Measurements from ENCODE around the gene USP24.

The USP24 gene

DNA sequence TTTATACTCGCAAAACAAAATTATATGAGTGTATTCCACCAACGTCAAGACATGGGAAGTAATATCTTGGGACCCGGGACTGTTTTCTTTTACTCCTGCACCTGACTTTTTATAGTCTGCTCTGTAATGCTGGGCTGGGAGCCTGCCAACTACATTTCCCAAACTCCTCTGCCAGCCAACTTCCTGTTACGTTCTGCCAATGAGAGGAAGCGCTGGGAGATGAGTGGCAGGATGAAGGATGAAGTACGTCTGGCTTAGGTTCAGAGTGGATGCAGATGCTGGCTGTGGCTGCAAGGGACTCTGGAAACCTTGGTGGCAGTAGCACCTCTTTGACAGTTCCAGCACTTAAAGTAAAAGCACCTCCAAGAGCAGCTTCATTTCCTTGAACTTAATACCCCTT lies 59.6 kb downstream of the USP24 start:
- DNase-seq = no peak

DNA sequence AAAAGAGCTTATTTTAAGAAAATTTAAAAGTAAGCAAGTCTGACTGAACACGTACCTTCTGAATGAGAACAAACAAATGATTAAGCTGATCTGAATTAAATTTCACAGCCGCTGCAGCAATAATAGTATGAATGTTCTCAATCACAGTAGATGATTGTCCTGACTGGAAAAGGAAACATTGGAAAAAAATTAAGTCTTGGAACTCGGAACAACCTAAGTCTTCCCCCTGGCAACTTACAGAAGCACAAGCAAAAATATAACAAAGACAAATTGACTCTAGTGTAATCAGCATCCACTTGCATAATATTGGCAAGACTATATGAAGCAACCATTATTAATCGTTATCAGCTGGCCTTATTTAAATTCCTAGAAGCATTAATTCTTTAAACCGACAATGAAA lies 60.5 kb downstream of the USP24 start:
- DNase-seq = no peak

DNA sequence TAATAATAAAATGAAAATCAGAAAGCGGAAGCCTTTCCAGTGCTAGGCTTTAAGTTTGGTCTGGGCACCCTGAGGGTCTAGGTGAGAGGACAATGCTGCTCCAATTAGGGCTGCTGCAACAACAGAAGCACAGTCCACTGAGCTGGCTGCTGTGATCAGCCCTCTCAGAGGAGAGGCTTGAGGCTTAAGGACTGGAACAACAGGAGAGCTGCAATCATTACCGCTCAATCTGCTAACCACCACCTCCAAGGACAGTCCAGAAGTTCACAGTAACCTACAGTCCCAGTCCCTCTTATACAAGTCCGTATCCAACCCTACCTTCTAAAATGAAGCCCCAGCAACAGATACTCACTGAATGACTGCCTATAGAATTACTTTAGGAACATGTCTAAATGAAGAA lies 62.1 kb downstream of the USP24 start:
- no peak for DNase-seq

DNA sequence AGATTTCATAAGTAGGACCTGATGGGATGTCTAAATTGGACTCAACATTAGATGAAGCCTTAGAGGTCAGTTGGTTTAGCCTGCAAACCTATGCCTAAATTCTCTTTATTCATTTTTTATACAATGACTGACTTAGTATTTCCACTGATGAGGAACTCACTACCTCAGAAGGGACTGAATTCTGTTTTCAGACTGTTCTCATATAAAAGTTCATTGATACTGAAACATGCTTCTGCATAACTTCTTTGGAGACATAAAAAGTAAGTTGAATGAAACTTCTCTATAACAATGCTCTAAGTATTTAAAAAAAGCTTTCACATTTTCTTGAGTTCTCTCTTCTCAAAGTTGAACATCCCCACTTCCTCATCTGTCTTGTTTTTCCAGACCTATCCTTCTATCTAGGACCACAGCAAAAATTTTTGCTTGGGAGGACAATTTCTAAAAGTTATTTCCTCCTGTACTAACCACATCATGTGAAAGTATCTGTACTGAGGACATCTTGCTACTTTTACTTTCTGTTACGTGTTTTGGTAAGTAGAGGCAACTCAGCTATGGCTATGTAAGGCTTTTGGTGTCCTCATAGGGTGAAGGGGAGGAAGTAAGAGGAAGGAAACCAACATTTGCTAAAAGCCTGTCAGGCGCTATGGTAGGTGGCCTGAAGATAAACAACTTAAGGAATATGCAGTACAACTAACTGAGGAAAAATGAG lies 64.1 kb downstream of the USP24 start:
- no peak for DNase-seq

DNA sequence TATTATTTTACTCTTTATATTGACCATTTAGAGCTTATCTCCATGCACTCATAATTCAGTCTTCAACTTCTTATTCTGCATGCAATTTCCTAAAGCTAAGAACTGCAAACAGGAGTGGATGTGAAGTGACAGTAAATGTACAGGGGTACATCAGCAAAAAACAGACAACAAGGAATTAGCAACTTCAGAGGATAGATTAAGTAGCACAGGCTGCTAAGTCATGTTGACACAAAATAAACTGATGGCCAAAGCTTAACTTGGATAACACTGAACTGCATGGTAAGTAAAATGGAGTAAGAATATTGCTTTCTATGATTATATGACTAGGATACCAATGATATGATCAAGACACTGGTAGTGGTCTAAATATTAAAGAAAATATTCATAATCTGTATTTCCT lies 66.5 kb downstream of the USP24 start:
- DNase-seq = no peak

DNA sequence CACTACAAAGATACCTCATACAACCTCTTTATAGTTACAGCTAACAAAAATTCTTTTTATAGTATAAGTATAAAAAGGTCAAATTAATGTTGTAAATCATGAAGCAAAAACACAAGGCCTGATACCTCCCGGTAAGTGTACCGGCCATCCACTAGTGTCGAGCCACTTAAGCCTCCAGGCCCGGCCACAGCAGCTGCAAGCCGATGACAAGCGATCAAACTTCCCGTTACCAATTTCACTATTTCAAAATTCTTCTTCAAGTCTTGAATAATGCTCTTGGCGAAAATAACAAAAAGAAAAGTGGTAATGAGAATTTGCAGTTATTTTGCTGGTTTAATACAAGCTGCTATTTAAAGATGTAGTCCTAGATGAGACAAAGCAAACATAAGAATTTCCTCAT lies 67.6 kb downstream of the USP24 start:
- DNase-seq = no peak

DNA sequence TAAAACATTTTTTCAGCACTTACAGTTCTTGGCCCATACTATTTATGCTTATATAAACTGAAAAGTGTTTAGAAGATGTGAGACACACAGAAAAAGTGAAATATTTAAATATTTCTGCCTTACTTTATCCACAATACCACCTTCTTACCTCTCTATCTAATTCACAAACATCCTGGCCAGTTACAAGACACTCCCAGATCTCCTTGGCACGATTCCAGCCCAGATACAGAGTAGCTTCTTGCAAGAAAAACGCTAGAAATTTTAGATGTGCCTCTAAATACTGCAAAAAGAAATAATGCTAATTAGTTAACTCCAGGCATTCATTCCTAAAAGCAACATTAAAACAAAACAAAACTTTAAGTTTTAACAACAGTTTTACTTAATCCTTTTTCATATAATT lies 68.4 kb downstream of the USP24 start:
- no peak for DNase-seq

DNA sequence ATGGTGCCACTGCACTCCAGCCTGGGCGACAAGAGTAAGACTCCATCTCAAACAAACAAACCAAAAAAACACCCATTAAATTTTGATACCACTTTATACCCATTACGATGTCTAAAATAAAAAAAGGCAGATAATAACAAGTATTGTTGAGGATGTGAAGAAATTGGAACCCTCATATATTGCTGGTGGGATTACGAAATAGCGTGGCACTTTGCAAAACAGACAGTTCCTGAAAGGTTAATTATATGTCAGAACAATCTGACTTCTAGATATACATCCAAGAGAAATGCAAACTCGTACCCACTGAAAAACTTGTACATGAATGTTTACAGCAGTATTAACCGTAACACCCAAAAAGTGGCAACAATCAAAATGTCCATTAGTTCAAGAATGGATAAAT lies 70.3 kb downstream of the USP24 start:
- no peak for DNase-seq

DNA sequence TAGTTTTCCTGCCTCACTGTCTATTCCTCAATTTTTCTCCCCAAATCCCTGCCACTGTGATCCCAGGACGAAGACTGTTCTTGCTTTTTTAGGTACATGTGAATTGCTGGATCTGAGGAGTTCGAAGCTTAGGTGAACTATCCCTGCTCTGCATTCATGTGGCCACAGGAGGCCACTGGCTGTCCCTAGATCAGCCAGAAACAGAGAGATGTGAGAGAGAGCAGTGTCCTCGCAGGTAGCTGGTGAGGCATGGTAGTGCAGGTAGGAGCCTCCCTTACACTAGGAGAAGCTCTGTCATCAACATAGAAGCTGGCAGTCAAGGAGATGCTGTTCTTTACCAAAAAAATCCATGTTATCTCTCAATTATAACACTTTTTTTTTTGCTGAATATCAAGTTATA lies 71.5 kb downstream of the USP24 start:
- DNase-seq = no peak

DNA sequence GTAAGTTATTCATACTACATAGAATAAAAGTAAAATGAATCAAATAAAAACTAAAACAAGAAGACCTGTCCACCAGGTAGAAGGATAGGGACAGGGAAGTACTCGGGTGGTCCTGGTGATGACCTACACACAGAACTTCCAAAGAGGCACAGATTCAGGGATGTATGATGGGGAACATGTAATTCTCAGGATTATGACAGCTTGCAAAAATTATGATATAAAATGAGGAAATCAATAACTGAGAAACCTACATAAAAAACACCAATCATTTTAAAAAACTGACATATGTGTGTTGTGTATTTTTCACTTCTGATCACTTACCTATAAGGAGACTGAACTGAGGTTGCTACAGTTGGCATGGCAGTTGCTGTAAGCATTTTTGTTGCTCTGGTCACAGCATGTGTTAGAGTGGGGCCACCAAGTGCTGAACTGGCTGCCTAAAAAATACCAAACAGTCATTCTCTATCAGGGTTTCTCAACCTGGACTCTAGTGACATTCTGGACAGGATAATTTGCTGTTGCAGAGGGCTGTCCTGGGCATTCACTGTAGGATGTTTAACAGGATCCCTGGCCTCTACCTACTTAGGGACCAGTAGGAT lies 73.8 kb downstream of the USP24 start:
- DNase-seq = no peak

DNA sequence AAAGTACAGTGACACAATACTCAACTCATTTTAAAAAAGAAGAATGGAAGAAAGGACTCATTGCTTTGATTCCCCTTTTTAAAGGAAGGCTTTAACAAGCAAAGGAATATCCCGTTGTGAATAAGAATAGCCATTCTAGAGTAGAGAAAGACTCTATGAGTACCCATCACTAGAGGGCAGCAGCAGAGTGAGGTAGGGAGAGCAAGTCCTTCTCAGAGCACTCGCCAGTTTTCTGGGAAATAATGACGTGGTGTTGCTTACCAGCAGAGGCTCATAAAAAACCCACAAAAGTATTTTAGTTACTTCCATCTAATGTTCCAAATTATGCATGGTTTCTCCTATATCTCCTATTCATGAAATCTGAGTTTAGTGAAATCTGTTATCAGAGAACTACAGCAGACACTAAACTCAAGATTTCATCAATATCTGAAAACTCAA lies 74.6 kb downstream of the USP24 start:
- no peak for DNase-seq

DNA sequence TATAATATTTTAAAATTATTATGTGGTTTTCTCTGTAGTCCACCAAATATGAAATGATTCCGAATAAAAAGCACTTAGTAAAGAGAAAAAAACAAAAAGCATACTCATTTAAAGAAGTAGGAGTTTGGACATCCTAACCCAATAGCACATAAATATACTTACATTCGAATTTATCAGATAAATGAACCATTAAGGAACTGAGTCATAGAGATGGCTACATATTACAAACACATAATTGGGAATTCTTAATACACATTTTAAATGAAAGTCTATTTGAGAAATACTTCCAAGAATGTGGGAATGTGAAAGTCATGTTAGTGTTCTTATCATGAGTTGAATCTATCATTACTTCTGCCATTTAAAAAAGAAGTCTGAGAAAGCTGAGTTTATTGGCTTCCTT lies 75.0 kb downstream of the USP24 start:
- no peak for DNase-seq

DNA sequence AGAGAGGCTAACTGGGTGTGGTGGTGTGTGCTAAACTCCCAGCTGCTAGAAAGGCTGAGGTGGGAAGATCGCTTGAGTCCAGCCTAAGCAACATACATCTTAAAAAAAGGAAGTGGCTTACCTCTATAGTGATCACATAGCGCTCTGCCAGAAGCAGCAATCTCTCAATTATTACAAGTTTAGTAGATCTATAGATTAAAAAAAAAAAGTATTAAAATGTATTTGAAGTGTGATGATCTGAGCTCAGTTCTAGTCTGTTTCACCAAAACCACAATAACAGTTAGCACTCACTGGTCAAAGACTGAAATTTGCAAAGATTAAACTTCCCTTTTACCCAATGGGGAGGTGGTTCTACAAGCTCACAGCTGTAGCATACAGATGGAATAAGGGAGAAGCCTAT lies 76.3 kb downstream of the USP24 start:
- no peak for DNase-seq

DNA sequence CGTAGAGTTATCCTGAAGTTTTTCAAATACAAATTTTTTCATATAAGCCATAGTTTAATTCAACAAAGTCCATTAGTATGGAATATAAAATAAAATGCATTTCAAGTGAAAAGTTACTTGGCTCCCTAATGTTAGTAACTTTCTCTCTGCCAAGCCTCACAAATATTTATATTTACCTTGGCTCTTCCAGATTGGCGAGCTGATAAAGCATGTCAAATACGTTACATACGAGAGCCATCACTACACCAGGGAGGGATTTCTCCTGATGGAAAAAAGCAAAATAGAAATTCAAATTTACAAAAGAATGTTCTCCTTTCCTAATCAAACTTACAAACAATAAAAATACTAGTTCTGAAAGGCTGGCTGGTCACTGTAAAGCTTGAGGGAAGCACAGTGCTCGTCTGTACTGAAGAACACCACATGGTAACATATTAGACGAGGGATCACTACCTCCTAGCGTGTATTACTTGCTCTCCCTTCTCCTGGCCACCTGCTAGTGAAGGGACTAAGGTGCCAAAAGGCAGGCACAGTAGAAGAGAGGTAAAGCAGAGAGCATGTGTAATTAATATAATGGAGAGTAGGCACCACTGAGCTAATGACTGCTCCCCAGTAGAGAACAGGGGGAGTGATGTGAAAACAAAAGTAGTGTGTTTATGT lies 80.9 kb downstream of the USP24 start:
- DNase-seq = no peak

DNA sequence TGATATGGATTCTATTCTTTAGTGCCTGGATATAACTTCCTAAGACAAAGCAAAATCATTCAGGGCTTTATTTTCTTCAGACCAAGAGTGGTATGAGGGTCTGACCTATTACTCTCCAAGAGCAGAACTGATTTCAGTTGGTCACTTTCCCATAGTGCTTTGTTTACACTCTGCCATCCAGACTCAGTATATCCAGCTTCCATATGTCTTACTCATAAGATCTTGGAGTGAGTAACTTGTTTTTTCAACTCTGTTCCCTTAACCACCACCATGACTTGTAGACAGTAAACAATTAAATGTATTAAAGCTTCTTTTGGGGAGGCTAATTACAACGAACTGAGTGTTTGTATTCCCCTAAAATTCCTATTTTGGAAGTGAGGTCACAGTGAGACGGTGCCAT lies 83.4 kb downstream of the USP24 start:
- DNase-seq = no peak

DNA sequence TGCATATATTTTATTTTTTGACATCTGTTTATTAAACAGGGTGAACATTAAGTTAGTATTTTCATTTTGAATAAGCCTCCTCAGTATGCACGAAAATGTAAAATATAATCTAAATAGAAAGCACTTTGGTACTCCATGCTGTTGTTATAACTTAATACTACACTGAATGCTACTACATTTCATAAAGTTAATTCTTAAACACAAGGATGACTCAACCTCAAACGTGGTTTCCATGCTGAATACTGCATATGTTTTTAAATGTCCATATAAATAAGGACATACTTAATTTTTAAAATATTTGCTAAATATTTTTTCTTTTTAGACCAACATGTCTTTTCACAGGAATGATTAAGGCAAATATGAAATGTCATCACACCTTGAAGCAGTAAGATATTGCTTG lies 83.9 kb downstream of the USP24 start:
- no peak for DNase-seq

DNA sequence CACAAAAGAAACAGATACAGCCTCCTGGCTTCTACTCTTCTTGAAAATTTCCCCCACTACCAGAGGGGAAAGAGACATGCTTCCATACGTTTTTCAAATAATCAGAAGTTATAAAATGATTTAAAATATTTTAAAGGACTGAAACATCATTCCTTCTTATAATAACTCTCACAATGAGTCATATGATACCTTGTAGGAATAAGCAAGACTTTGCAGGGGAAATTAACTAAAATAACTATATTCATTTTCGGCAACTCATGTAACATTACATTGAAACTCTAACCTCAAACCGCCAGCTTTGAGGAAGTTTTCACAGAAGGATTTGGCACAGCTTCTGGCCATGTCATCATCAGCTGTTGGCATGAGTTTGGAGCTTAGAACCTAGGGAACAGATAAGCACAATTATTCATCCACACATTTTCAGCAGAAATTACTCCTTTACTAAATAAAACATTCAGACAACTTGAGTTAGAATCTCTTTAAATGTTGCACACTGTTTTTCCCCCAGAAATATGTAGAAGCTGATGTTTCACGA lies 85.9 kb downstream of the USP24 start:
- DNase-seq = no peak

DNA sequence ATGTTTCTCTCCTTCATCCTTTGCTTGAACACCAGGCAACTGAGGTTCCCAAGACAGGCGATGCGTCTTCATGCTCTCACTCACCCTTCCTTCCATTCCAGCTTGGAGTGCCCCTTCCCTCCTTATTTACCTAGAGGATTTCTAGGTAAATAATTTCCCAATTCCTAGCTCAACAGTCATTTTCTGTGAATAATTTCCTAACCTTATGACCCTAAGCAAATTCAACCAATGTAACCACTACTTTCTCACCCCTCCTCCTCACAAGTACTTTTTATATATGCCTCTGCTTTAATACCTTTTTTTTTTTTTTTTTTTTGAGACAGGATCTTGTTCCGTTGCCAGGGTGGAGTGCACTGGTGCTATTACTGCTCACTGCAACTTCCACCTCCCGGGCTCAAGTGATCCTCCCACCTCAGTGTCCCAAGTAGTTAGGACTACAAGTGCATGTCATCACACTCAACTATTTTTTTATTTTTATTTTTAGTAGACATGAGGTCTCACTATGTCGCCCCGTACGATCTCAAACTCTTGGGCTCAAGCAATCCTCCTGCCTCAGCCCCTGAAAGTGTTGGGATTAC lies 86.7 kb downstream of the USP24 start:
- no peak for DNase-seq

DNA sequence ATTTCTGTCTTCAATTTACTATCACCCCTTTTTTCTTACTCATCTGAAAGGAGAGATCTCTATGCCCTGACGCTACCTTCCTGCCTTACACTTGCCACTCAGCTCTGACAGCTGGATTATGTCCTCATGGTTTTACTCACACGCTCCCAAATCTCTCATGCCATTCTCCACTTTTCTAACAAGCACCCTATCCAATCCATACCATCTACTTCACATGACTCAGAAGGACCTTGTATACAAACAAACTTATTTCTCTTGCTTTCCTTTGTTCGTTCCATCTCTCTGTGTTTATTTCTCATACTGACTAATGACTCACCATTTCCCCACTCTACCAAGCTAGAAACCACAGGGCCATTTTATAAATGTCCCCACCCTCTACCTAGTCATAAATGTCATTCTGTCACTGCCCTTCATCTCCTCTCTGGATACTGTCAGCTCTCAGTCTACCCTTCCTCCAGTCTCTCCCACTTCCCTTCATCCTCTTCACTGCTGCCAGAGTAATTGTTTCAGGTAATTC lies 87.3 kb downstream of the USP24 start:
- DNase-seq = no peak

DNA sequence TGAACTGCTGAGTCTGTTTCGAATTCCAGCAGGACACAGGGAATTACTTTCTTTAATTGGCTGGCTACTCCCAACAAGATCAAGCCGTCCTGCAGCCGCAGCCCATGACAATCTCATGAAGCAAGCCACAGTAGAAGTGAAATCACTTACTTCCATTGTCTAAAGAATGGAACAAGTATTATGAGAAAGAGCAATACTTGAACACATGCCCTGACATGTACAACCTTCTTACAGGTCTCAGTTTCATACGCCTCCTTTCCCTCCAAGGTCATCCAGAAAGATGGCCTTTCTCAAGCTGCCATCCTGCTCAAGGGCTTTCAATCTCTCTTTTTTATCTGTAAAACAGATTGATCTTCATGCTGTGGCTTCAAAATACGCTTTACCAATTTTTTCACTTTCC lies 90.7 kb downstream of the USP24 start:
- DNase-seq = no peak

DNA sequence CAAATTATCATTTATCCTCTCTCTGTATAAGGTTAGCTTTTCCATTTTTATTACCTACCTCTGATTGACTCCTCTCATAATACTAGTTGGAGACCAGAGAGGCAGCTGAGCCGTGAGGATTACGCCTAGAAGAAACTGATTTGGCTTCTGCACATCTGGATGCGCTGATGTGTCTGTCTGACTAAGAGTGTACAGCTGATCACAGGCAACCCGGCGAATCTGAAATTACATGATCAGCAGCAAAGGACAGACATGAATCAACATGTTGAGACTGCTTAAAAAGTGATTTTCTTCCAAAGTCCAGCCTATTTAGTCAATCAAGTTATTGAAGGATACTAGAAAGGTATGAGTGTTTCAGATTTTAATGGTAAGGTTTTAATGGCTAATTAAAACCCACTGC lies 94.6 kb downstream of the USP24 start:
- no peak for DNase-seq

DNA sequence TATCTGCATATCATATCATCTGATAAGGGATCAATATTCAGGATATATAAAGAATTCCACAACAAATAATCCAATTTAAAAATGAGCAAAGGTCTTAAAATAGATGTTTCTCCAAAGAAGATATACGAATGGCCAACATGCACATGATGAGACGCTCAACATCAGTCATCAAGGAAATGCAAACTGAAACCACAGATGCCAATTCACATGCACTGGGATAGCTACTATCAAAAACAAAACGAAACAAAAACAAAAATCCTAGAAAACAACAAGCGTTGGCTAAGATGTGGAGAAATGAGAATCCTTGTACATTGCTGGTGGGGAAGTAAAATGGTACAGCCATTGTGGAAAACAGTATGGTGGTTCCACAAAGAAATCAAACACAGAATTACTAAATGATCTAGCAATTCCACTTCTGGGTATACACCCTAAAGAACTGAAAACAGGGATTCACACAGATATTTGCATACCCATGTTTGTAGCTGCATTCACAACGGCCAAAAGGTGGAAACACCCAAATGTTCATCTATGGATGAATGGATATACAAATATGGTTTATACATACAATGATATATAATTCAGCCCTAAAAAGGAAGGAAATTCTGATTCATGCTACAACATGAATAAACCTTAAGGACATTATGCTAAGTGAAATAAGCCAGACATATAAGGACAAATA lies 96.4 kb downstream of the USP24 start:
- no peak for DNase-seq

DNA sequence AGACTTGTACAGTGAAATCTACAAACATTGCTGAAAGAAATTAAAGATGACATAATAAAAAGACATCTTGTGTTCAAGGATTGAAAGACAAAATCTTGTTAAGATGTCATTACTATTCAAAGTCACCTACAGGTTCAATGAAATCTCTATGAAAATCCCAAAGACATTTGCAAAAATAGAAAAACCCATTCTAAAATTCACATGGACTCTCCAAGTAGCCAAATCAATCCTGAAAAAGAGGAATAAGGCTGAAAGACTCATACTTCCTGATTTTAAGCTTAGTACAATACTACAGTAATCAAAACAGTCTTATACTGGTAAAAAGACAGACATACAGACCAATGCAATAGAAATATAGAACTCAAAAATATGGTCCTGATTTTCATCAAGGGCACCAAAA lies 97.2 kb downstream of the USP24 start:
- DNase-seq = no peak
